ENCODE measurements around the gene MBOAT7.

GRCh38 chr19:54231077-54231931, 41.9 kb upstream of the MBOAT7 start:
- TF ChIP-seq CTCF (IDR thresholded peaks at IDR 0.05) (peak; percentile 68 to 78 (median 72)), POLR2A (IDR thresholded peaks at IDR 0.05) (no peak)
